ENCODE results near the gene BBLN.

The BBLN gene

DNA sequence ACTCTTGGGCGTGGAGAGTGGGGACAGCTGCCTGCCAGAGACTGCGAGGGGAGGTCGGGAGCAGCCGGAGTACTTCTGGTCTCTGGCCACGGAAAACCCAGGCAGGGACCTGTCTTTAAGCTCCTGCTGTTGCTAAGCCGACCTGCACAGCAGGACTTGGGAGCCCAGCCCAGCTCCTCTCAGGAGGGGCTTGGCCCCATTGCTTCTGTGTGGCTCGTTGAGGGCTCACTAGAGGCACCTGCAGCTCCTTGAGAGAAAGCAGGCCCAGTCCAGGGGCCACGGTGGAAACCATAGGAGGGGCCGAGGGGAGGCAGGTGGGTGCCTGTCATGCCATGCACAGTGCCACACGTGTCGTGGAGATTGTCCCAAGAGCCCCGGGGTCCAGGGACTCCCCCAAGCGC, 14.1 kb upstream of the BBLN start:
- DNase-seq, result no peak

DNA sequence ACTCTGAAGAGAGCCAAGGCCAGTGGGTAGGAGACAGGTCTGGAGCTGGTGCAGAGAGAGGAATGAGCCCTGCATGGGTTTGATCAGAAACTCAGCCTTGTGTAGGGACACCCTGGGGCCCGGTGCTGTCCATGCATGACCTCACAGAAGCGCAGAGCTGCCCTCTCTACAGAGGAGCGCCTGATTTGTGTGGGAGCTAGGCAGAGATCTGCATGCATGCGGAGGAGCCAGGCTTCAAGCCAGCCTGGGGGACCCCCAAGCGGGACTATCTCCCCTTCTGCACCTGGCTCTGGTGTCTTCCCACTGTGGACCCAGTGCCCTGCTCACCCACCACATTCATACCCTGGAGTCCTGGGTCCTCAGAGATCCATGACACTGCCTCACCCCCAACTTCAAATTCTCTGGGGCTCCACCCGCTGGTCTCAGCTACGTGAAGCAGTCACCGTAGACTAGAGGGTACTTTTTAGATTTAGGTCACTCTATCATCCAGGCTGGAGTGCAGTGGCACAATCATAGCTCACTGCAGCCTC, 13.4 kb upstream of the BBLN start:
- no peak for DNase-seq

GRCh38 chr9:128148509-128149000, 11.5 kb upstream of the BBLN start:
- DNase-seq, result no peak

GRCh38 chr9:128149001-128149701, 10.9 kb upstream of the BBLN start, which contains the start of gene LCN2:
TSS of gene LCN2 (plus strand) at chr9:128149453. CDS start at chr9:128149526, 73 bp downstream.
- no peak for DNase-seq

DNA sequence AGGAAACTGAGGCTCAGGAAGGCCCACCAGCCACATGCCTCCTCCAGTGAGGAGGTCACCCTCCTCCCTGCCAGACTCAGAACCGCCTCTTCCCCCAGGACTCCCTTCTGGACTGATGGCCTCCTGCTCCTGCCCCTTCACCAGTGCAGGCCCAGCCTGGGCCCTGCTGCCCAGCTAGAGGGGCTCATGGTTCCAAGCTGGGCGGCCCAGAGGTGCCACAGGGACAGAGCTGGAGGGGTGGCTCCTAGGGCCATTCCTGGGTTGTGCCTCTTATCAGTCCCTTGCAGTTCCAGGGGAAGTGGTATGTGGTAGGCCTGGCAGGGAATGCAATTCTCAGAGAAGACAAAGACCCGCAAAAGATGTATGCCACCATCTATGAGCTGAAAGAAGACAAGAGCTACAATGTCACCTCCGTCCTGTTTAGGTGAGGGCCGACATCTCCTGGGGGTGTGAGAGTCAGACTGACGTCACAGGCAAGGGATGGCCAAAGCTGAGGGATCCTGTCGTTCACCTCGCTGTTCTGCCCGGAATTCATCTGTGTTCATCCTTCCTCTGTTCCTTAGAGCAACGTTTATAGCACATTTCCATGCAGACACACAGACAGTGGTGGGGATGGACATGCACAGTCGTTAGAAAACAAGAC, 10.0 kb upstream of the BBLN start:
- no peak for DNase-seq

DNA sequence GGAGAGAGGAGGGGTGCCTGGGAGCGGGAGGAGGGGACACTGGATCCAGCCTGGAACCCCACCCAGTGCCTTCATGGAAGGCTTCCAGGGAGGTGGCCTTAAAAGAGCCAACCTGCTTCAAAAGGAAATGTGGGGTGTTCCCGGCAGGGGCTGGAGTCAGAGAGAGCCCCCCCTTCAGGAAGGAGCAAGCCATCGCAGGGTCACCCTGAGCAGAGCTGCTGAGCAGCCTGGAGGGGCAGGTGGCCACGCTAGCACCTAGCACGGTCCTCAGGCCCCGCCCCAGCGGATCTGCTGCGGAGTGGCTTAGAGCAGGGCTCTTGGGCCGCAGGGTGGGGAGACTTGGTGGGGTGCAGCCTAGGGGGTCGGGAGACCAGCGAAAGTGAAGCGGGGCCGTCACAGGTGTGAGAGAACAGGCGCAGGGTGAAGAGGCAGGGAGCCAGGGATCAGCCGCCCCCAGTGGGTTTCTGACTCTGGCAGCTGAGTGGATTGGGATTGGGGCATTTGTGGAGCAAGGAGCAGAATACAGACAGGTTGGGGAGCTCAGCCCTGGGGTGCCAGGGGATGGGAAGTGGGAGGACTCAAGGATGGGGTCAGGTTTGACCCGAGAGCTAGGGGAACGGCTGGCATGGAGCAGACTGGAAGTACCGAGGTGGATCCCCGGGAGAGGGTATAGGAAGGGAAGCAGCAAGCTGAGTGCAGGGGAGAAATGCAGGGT, 9.3 kb upstream of the BBLN start:
- DNase-seq, result no peak

DNA sequence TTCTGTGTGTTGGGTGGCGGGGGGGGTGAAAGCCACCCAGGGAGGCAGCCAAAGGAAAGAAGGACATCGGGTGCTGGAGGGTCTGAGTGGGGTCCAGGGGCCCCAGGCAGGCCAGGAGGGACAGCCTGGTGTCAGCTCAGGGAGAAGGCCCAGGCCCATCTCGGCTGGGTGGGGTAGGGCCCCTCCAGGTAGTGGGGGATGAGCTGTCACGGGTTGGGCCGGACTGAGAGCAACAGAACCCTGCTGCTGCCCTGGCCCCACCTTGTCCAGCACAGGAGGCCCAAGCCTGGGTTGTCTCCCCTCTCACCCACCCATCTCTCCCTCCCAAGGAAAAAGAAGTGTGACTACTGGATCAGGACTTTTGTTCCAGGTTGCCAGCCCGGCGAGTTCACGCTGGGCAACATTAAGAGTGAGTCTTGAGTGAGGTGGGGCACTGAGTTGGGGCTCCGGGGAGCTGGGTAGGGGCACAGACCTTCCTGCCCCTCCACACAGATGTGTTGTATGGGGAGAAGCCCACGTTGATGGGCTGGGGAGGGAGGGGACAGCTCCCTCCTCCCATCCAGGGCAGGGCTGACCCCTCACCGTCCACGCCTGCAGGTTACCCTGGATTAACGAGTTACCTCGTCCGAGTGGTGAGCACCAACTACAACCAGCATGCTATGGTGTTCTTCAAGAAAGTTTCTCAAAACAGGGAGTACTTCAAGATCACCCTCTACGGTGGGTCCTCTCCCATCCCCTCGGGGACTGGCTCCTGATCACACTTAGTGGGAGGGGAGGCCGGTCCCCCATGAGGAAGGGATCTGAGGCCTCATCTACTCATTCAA, 8.5 kb upstream of the BBLN start:
- no peak for DNase-seq

DNA sequence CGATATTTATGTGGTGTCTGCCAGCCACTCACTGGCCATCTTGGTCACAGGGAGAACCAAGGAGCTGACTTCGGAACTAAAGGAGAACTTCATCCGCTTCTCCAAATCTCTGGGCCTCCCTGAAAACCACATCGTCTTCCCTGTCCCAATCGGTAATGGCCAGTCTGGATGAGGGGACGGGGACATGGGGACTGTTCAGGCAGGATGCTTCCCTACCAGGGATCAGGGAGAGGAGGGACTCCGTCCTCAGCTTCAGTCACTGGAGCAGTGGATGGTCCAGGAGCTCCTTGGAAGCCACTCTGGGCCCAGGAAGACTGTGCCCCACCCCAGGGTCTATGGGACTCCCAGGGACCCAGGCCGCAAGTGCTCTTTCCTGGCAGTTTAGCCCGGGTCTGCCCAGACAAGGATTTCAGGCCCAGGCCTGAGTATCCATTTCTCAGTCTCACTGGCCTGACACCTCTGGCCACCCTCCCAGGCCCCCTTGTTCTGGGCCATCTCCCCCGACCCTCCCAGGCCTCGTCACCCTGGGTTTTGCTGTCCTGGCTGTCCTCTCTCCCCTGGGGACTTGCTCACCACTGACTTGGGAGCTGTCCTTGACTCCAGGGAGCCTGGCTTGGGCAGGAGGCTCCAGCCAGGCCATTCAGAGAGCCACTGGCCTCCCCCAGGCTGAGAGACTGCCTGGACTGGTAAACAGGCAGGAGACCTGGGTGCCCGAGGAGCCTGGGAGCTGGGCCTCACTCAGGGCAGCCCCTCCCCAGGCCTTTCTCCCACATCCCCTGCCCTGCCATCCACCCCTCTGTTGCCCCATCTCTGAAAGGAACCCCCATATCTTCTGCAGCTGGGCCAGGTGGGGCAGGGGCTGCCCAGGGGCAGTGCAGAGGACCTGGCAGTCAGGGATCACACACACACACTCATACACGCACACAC, 7.7 kb upstream of the BBLN start:
- DNase-seq, result no peak

DNA sequence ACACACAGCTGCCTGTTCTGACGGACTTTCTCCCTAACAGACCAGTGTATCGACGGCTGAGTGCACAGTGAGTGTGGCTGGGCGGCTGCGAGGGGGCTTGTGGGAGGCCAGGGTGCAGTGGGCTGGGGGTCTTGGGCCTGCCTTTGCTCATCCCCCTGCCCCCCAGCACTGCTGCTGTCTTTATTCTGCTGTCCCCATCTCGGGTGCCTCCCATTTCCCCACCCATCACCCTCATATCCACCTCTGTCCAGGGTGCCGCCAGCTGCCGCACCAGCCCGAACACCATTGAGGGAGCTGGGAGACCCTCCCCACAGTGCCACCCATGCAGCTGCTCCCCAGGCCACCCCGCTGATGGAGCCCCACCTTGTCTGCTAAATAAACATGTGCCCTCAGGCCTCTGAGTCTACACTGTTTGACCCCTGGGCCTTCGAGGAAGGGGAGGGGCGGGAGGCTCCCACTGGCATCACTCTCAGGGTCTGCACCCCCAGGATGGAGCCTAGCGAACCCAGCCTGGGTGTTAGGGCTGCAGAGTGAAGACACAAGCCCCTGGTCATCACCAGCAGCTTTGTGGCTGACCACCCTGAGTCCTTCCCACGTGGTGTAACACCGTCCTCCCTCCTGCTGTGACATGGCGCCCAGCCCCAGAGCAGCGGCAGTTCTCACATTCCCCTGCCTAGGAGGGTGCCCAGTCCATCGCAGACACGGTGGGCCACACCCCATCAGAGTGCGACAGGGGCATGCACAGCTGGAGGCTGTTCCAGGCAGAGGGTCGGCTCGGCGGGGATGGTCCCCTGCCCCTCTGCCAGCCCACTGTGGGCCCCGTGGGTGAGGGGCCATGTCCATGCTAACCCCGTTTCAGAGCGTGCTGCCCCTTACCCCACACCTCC, 6.8 kb upstream of the BBLN start:
- DNase-seq, result no peak

GRCh38 chr9:128153947-128154695, 5.9 kb upstream of the BBLN start:
- no peak for DNase-seq

GRCh38 chr9:128155736-128156500, 4.1 kb upstream of the BBLN start:
- DNase-seq, result no peak

- no peak for DNase-seq
Observed at GRCh38 chr9:128159522-128159783, 612 bp upstream of the BBLN start.

DNA sequence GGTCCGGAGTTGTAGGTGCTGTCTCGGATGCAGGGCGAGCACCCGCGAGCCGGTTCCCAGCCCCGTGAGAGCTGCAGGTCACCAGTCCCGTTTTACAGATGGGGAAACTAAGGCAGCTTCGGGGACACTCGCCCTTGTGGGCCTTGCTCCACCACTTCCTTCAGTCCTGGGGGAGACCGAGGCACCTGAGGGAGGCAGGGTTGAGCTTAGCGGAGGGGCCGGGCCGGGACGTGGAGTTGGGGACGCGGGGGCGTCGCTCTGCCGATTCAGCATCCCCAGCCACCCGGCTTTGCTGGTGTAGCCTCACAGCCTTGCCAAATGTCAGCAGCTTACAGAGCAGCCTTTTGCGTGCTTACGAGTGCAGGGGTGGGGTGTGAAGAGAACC, 530 bp downstream of the BBLN start:
- no peak for DNase-seq

GRCh38 chr9:128161215-128161902, 1.3 kb downstream of the BBLN start:
- no peak for DNase-seq

GRCh38 chr9:128162215-128163026, 2.4 kb downstream of the BBLN start:
- DNase-seq, result no peak

GRCh38 chr9:128163027-128163515, 3.0 kb downstream of the BBLN start:
- no peak for DNase-seq

GRCh38 chr9:128163523-128164306, 3.6 kb downstream of the BBLN start:
- DNase-seq, result no peak
